Motor neuron (in vitro differentiated cells): ENCODE data around the gene ADAM12. TPM values are rescaled to one million over a fixed set of nuclear protein-coding genes. Genes with fewer than 3 reads are reported as not detected.

Experiments used
- ATAC-seq, 8 experiments: fragments of 200-7000 bp; cut with Tn5 transposase; replicated peaks in 6 of 8; 2 replicates each; pipeline ENCODE4 v1.8.0; 2021; ENCODE audit warnings: mild to moderate bottlenecking in 8 of 8, moderate library complexity in 8 of 8
- H3K27ac ChIP-seq, 2 donors: fragments of 250-450 bp; sonication (Bioruptor Pico); 2 replicates each; pipeline ENCODE4 v1.9.0; 2021; ENCODE audit warnings: antibody characterized with exemption in 2 of 2, mild to moderate bottlenecking in 2 of 2, moderate library complexity in 1 of 2
- H3K4me1 ChIP-seq, 2 donors: fragments of 250-450 bp; sonication (Bioruptor Pico); replicated peaks in 1 of 2; 2 replicates each; pipeline ENCODE4 v1.6.1; 2021; ENCODE audit warnings: antibody characterized with exemption in 2 of 2, mild to moderate bottlenecking in 2 of 2, moderate library complexity in 1 of 2
- H3K4me3 ChIP-seq, 5 donors: fragments of 250-450 bp; sonication (Bioruptor Pico); 2 replicates each; pipeline ENCODE4 v1.9.0; 2021; ENCODE audit warnings: antibody characterized with exemption in 5 of 5, mild to moderate bottlenecking in 5 of 5, moderate library complexity in 4 of 5
- WGBS, 10 experiments: fragments of 450-650 bp; shearing (Covaris generic); methylation state at CpG; one replicate each; pipeline ENCODE4 v1.0.0; 2022; 5-methylcytosine and 5-hydroxymethylcytosine counted together
- in situ Hi-C, 9 experiments: fragments of 400-800 bp; cut with MboI; loops; one replicate each; pipeline ENCODE4 v1.15.0; 2021; ENCODE audit warnings: low sequenced_read_pairs in 9 of 9, low pct_unique_long_range_greater_than_20kb in 2 of 9; ENCODE audit not compliant: unreplicated experiment in 9 of 9
- total RNA-seq, 8 experiments: library from RNA; unstranded; fragments of 300-600 nt; gene quantifications; 2 replicates each; pipeline versions ENCODE4 v1.2.3 to v1.2.4, GENCODE V29; 2022

The ADAM12 gene
- total RNA-seq, 8 experiments from 2014 or later = 0.63 to 62.9 (median 5.5) TPM

DNA sequence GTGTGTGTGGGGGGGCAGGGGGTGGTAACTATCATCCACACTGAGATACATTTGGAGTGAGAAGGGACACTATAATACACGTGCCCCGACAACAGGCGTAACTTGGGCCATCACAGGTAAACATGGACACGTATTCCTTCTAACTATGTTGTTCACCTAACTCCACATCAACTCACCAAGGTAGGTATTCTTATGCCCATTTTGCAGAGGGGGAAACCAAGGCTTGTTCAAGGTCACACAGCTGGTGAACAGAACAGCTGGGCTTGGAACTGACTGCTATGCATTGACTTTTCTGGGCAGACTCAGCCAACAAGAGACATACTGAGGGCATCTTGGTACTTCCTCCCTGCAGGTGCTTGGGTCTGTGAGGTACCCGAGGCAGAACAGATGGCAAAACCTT, 170.1 kb downstream of the ADAM12 start:
- in situ Hi-C loops = no loop called here

DNA sequence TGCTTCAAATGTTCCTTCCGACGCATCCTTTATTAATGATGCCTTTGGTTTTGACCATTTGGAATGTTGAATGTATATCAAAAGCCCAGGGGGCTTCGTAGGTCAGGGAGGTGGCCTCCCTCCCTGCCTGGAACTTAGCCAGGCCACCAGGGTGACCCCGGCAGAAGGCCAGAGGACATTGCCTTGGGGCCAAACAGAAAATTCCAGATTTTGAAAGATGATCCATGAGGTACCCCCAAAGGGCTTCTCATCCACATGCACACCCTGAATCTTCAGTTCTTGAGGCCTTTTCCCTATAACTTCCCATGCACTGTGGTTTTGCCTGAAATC, 171.7 kb downstream of the ADAM12 start:
- ATAC-seq = no peak
- WGBS, 10 experiments = 0 to 57% (median 5%) methylated on average over 1 to 3 of the region's 4 CpGs; no CpG with 5 or more reads in 4 of the 10 experiments
- Histone ChIP-seq H3K27ac (peak overlapping the region in 1 of 2 donors; percentile 19), H3K4me3 (no peak overlapping the region), H3K4me1 (peaks cover 43 to 44% of the 10 kb centered on the region in 2 donors)
- in situ Hi-C loops = no loop called here

More for the DNA sequence above, 170.1 kb downstream of the ADAM12 start:
- ATAC-seq = no peak
- H3K4me3 ChIP-seq = no peak overlapping the region
- H3K4me1 ChIP-seq = peaks cover 43 to 51% of the 10 kb centered on the region in 2 donors
- 89 to 100% (median 96%) methylated on average over 1 to 5 of the region's 5 CpGs; no CpG with 5 or more reads in 5 of the 10 experiments for WGBS, 10 experiments
- H3K27ac ChIP-seq = no peak overlapping the region

GRCh38 chr10:126215746-126216631, 172.3 kb downstream of the ADAM12 start:
- H3K27ac ChIP-seq = peak overlapping the region; percentile 19 to 35
- in situ Hi-C loops = no loop called here
- 12 to 46% (median 25%) methylated on average over 2 to 11 of the region's 11 CpGs; no CpG with 5 or more reads in 3 of the 10 experiments for WGBS, 10 experiments
- peaks cover 43 to 44% of the 10 kb centered on the region in 2 donors for H3K4me1 ChIP-seq
- no peak overlapping the region for H3K4me3 ChIP-seq
- ATAC-seq = peak in 7 of 8 experiments; percentile 54 to 86 (median 80)

- peak overlapping the region in 1 of 2 donors; percentile 35 for H3K27ac ChIP-seq
- 88 to 100% (median 98%) methylated on average over 1 to 4 of the region's 8 CpGs; no CpG with 5 or more reads in 6 of the 10 experiments for WGBS, 10 experiments
- no peak overlapping the region for H3K4me3 ChIP-seq
- in situ Hi-C loops = no loop called here
- peaks cover 40 to 45% of the 10 kb centered on the region in 2 donors for H3K4me1 ChIP-seq
- ATAC-seq = no peak
These were observed 173.6 kb downstream of the ADAM12 start for GRCh38 chr10:126214679-126215078.

GRCh38 chr10:126214021-126214420, 174.3 kb downstream of the ADAM12 start:
- peak in 1 of 8 experiments; percentile 23 for ATAC-seq
- in situ Hi-C loops = no loop called here
- H3K4me1 ChIP-seq = peaks cover 39 to 46% of the 10 kb centered on the region in 2 donors
- H3K27ac ChIP-seq = no peak overlapping the region
- no peak overlapping the region for H3K4me3 ChIP-seq
- 5 to 100% (median 57%) methylated on average over 1 to 5 of the region's 6 CpGs; no CpG with 5 or more reads in 2 of the 10 experiments for WGBS, 10 experiments

DNA sequence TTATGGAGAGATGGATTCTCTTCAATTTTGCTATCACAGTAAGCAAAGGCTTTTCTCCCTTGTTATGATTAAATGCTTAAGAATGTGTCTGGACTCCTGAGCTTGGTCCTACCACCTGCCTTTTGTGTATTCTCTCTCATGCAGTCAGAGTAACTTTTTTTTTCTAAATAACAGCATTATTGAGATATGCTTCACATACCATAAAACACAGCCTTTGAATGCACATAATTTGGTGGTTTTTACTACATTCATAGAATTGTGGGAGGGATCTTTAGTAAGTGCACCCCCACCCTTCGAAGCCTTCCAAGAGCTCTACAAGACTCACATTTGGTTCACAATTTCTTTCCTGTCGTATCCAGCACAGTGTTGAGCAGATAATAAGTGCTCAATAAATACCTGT, 175.5 kb downstream of the ADAM12 start:
- peaks cover 42 to 57% of the 10 kb centered on the region in 2 donors for H3K4me1 ChIP-seq
- in situ Hi-C loops = no loop called here
- 7 to 100% (median 85%) methylated on average over 1 to 2 of the region's 2 CpGs; no CpG with 5 or more reads in 2 of the 10 experiments for WGBS, 10 experiments
- no peak overlapping the region for H3K27ac ChIP-seq
- ATAC-seq = peak in 1 of 8 experiments; percentile 53
- H3K4me3 ChIP-seq = no peak overlapping the region

DNA sequence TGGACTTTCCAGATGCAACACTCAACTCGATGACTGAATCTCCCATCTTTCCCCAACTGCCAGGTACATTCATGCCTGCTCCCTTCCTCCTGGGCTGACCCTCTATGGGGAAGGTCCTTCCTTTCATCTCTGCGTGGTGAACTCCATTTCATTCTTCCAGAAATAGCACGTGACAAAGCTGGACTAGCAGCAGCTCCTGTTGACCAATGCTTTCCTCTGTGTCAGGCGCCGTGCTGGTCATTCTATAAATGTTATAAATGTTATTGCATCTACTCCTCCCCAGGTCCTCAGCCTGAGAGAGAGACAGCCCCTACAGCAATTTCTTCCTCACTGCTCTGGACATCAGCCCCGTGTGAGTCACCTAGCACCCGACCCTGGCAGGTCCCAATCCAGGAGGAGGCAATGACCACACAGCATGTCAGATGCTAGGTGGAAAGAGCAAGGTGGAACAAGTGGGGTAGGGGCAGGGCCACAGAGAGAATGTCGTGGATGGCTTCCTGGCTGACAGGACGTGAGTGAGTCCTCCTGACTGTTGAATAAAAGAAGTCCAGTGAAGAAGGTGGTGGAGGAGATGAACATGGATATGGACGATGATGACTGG, 178.1 kb downstream of the ADAM12 start:
- Histone ChIP-seq H3K27ac (no peak overlapping the region), H3K4me1 (peaks cover 27 to 39% of the 10 kb centered on the region in 2 donors), H3K4me3 (no peak overlapping the region)
- ATAC-seq = peak in 4 of 8 experiments; percentile 11 to 27 (median 23)
- in situ Hi-C loops = no loop called here
- 36 to 100% (median 90%) methylated on average over 2 to 6 of the region's 10 CpGs; no CpG with 5 or more reads in 1 of the 10 experiments for WGBS, 10 experiments

DNA sequence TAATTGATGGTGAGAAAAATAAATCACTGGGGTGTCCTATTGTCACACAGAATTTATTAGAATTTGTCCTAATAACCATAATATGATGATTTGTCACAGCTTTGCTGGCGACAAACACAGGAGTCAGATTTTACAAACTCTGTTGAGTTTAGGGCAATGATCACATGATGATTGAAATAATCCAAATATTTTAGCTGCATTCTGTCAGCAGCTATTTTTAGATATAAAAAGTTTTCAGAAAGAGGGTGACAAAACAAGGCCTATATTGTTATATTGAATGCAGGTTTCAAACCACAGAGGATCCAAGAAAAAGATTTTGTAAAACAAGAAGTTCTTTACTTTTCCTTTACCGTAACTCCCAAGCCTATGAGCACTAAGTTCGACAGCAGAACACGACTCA, 178.8 kb downstream of the ADAM12 start:
- Histone ChIP-seq H3K4me1 (peaks cover 22 to 32% of the 10 kb centered on the region in 2 donors), H3K27ac (no peak overlapping the region), H3K4me3 (no peak overlapping the region)
- in situ Hi-C loops = no loop called here
- WGBS, 10 experiments = 20 to 100% (median 61%) methylated on average over 1 to 4 of the region's 4 CpGs
- no peak for ATAC-seq

DNA sequence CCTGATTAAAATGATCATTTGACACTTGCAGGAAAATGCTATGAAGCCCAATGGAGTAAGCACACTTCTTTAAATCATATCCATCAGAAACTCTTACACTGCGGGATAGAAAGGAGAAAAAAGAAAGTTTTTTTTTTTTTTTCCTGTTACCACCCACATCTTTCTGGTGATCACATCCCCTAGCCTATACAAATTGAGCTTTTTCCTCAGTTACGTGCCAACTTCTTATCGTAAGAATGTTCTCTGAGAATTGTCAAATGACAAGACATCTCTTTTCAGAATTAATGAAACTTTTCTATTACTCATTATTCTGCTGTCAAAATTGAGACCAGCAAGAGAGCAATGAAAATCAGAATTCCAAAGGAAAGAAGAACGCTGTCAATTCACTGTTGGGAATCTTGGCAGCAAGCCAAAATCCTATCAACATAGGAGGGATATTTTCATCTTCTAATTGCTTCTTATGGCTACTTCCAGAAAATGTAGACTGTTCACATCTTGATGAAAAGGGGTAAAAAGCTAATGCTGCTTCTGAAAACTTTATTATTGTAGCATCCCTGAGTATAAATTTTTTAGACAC, 179.5 kb downstream of the ADAM12 start:
- peaks cover 15 to 26% of the 10 kb centered on the region in 2 donors for H3K4me1 ChIP-seq
- 43 to 88% (median 62%) methylated on average over 1 to 4 of the region's 4 CpGs for WGBS, 10 experiments
- no peak for ATAC-seq
- in situ Hi-C loops = no loop called here
- H3K4me3 ChIP-seq = no peak overlapping the region
- no peak overlapping the region for H3K27ac ChIP-seq

DNA sequence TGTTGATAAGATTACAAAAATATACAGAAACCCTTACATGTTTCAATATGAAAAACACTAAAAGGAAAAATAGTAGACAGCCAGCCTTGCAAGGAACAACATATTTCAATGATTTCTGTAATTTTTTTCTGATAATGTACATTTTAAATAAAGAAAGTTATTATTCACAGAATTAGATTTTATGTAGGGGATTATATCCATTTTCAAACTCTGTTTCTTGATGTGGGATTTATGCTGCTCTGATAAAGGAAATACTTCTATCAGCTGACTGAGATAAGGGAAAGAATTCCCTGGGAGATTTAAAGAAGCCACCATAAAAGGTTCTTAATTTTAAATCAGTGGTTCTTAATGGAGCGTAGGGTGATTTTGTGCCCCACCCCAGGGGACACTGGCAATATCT, 180.4 kb downstream of the ADAM12 start:
- 50 to 100% (median 96%) methylated on average over 1 of the region's 1 CpG; no CpG with 5 or more reads in 4 of the 10 experiments for WGBS, 10 experiments
- in situ Hi-C loops = no loop called here

GRCh38 chr10:126207313-126207771, 180.9 kb downstream of the ADAM12 start:
- 7 to 100% (median 86%) methylated on average over 2 to 3 of the region's 3 CpGs for WGBS, 10 experiments
- H3K4me3 ChIP-seq = no peak overlapping the region
- no peak overlapping the region for H3K27ac ChIP-seq
- in situ Hi-C loops = no loop called here
- H3K4me1 ChIP-seq = peaks cover 12 to 19% of the 10 kb centered on the region in 2 donors
- peak in 2 of 8 experiments; percentile 12 to 63 for ATAC-seq

More for the DNA sequence above, 180.4 kb downstream of the ADAM12 start:
- Histone ChIP-seq H3K27ac (no peak overlapping the region), H3K4me1 (peaks cover 12 to 19% of the 10 kb centered on the region in 2 donors), H3K4me3 (no peak overlapping the region)
- ATAC-seq = no peak

DNA sequence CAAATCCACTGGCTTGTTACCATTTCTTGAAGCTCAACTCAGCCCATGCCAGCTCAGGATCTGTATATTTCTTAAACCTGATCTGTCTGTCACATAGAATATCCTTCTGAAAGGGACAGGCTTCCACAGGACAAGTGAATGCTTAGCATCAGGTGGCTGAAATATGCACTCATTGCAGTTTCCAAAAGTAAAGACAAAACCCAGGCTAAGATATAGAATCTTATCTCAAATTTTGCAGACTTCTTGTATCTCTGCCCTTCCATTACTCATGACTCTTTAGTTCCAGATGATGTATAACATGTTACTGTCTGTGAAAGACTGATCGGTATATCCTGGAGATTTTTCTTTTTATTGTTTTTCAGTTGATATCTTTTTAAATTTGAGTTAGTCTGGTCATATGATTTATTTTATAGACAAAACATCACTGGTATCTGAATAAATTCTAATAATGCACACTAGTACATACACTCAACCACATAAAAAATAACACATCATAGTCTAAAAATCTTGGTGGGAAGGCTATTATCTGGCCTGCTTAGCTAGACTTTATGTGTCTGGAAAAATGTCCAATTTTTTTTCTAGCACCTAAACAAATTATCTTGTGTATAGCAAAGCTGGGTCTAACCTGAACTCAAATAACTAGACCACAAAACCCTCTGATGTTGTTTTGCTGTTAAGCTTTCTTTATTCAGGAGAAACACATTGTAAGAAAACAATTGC, 182.6 kb downstream of the ADAM12 start:
- Histone ChIP-seq H3K27ac (no peak overlapping the region), H3K4me3 (no peak overlapping the region), H3K4me1 (peaks cover 12 to 19% of the 10 kb centered on the region in 2 donors)
- in situ Hi-C loops = no loop called here
- 88 to 100% (median 100%) methylated on average over 1 of the region's 1 CpG; no CpG with 5 or more reads in 5 of the 10 experiments for WGBS, 10 experiments
- ATAC-seq = no peak
